Measurements from ENCODE around the gene KRT12. TPM values are rescaled to one million over a fixed set of nuclear protein-coding genes. Genes with fewer than 3 reads are reported as not detected.

The KRT12 gene
- total RNA-seq, 1 experiment from 2014 or later = not detected

DNA sequence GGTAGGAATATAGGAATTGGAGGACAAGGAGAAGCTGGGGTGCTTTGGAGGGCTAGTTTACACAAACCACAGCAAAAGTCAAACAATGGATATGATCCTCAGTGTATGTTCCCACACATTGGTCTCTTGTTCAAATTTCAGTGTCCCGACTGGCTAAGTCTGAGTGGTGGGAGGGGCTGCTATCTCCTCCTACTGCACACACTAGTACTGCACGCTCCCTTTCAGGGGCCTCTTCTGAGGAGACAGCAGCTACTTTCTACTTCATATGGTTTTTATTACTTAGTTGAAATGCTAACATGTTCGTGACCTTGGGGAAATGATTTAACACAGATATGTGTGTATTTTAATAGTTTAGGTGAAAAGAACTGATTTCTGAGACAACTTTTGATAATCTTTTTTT lies 25.8 kb downstream of the KRT12 start:
- DNase-seq = no peak
- H3K9me3 ChIP-seq = 0 out of 2 replicates have a peak, but pooled peaks cover 4% of the 10 kb centered on the region
- H3K27ac Mint-ChIP-seq (ENCODE audit: unreplicated experiment) = no peak overlapping the region
- ChIA-PET POLR2A (no interaction called here), CTCF (interaction anchor here (0.6 kb wide), 1 partner anchor 88 kb away, joined by 9 read pairs; no protein-coding TSS in a partner anchor)
- H3K36me3 ChIP-seq (ENCODE audit: control insufficient read depth, insufficient read depth, low read length) = no peaks in the 10 kb centered on the region
- no peaks in the 10 kb centered on the region for H3K27me3 ChIP-seq (replicated peaks; ENCODE audit: control insufficient read depth, insufficient read depth, low read length)
- no peaks in the 10 kb centered on the region for H3K27me3 Mint-ChIP-seq (ENCODE audit: insufficient read depth, unreplicated experiment)
- BruUV-seq (replicated peaks) = no TSS peak
- intact Hi-C loops (cut with micrococcal nuclease; ENCODE audit: unreplicated experiment) = no loop called here
- no peaks in the 10 kb centered on the region for H3K4me1 ChIP-seq
- H3K4me3 ChIP-seq (ENCODE audit: low read depth, low read length) = no peak overlapping the region
- H3K4me1 Mint-ChIP-seq (ENCODE audit: low read depth, unreplicated experiment) = no peaks in the 10 kb centered on the region
- no peaks in the 10 kb centered on the region for H3K9me3 Mint-ChIP-seq (ENCODE audit: unreplicated experiment)
- TF ChIP-seq CTCF (IDR thresholded peaks at IDR 0.05; ENCODE audit: insufficient read depth in 1 of 2, low read depth in 1 of 2, low read length in 1 of 2, severe bottlenecking in 1 of 2, unreplicated experiment in 1 of 2) = no peak
- H3K4me3 Mint-ChIP-seq (ENCODE audit: unreplicated experiment) = no peak overlapping the region
- H3K36me3 Mint-ChIP-seq (ENCODE audit: insufficient read depth, unreplicated experiment) = no peaks in the 10 kb centered on the region

DNA sequence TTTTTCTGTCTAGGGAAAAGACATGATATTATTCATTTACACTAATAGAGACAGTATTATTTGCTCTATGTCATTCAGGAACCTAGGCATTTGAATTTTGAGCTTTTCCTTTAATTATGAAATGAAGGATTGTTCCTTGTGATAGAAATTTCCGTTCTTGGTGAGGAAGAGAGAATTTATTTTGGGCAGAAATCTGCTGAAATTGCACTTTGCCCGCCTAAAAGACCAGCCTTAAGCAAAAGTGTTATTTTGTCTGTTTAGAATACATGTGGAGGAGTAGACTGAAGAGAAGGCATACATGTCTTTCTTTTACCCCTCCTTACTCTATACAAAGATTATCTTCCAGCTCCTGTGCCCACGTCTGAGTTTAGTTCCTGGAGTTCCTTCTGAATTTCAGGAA lies 27.8 kb downstream of the KRT12 start:
- no peak for DNase-seq
- H3K9me3 Mint-ChIP-seq (ENCODE audit: unreplicated experiment) = no peaks in the 10 kb centered on the region
- intact Hi-C loops (cut with micrococcal nuclease; ENCODE audit: unreplicated experiment) = no loop called here
- no peak overlapping the region for H3K27ac Mint-ChIP-seq (ENCODE audit: unreplicated experiment)
- BruUV-seq (replicated peaks) = no TSS peak
- no peaks in the 10 kb centered on the region for H3K4me1 ChIP-seq
- no peak for TF ChIP-seq CTCF (IDR thresholded peaks at IDR 0.05; ENCODE audit: insufficient read depth in 1 of 2, low read depth in 1 of 2, low read length in 1 of 2, severe bottlenecking in 1 of 2, unreplicated experiment in 1 of 2)
- H3K9me3 ChIP-seq = no peaks in the 10 kb centered on the region
- no peaks in the 10 kb centered on the region for H3K36me3 Mint-ChIP-seq (ENCODE audit: insufficient read depth, unreplicated experiment)
- H3K27me3 ChIP-seq (replicated peaks; ENCODE audit: control insufficient read depth, insufficient read depth, low read length) = no peaks in the 10 kb centered on the region
- CTCF ChIA-PET = no interaction called here
- POLR2A ChIA-PET = no interaction called here
- no peak overlapping the region for H3K4me3 ChIP-seq (ENCODE audit: low read depth, low read length)
- H3K27me3 Mint-ChIP-seq (ENCODE audit: insufficient read depth, unreplicated experiment) = no peaks in the 10 kb centered on the region
- no peak overlapping the region for H3K4me3 Mint-ChIP-seq (ENCODE audit: unreplicated experiment)
- H3K4me1 Mint-ChIP-seq (ENCODE audit: low read depth, unreplicated experiment) = no peaks in the 10 kb centered on the region
- no peaks in the 10 kb centered on the region for H3K36me3 ChIP-seq (ENCODE audit: control insufficient read depth, insufficient read depth, low read length)

GRCh38 chr17:40836020-40836419 lies 31.0 kb downstream of the KRT12 start:
- no peak for DNase-seq
- no peaks in the 10 kb centered on the region for H3K27me3 Mint-ChIP-seq (ENCODE audit: insufficient read depth, unreplicated experiment)
- ChIA-PET POLR2A (no interaction called here), CTCF (no interaction called here)
- H3K4me1 Mint-ChIP-seq (ENCODE audit: low read depth, unreplicated experiment) = no peaks in the 10 kb centered on the region
- H3K36me3 Mint-ChIP-seq (ENCODE audit: insufficient read depth, unreplicated experiment) = no peaks in the 10 kb centered on the region
- Histone ChIP-seq H3K27me3 (replicated peaks; ENCODE audit: control insufficient read depth, insufficient read depth, low read length) (no peaks in the 10 kb centered on the region), H3K36me3 (ENCODE audit: control insufficient read depth, insufficient read depth, low read length) (no peaks in the 10 kb centered on the region), H3K4me1 (no peaks in the 10 kb centered on the region), H3K9me3 (no peaks in the 10 kb centered on the region), H3K4me3 (ENCODE audit: low read depth, low read length) (no peak overlapping the region)
- no peaks in the 10 kb centered on the region for H3K9me3 Mint-ChIP-seq (ENCODE audit: unreplicated experiment)
- intact Hi-C loops (cut with micrococcal nuclease; ENCODE audit: unreplicated experiment) = no loop called here
- TF ChIP-seq CTCF (IDR thresholded peaks at IDR 0.05; ENCODE audit: insufficient read depth in 1 of 2, low read depth in 1 of 2, low read length in 1 of 2, severe bottlenecking in 1 of 2, unreplicated experiment in 1 of 2) = no peak
- no peak overlapping the region for H3K27ac Mint-ChIP-seq (ENCODE audit: unreplicated experiment)
- no peak overlapping the region for H3K4me3 Mint-ChIP-seq (ENCODE audit: unreplicated experiment)
- BruUV-seq (replicated peaks) = no TSS peak
